GM12872 (cell line): Measurements from ENCODE around the gene ST3GAL2.

ENCODE experiments used
- TF ChIP-seq, protein P1 (sequence below): IDR thresholded peaks from 3 replicates; pipeline ENCODE4 v1.5.1; 2011; ENCODE audit warnings: low read depth, mild to moderate bottlenecking, low read length, moderate library complexity; ENCODE audit not compliant: insufficient read depth

ST3GAL2 gene

DNA sequence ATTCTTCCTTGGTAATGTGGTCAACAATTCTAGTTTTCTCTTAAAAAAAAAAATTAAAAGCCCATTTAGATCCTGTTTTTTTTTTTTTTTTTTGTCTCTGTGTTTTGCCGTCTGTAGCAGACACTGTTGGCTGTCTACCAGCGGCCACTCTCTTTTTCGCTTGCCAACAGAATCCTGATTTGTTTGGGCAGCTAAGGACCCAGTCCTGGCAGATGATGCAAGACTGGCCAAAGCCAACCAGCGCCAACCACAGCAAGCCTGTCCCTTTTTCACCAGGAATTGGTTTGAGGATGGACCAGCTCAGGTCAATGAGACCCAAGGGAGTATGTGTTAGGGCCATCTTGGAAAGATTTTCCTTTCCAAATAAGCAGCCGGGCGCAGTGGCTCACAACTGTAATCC, 28.2 kb downstream of the ST3GAL2 start:
- TF ChIP-seq, protein P1, sequence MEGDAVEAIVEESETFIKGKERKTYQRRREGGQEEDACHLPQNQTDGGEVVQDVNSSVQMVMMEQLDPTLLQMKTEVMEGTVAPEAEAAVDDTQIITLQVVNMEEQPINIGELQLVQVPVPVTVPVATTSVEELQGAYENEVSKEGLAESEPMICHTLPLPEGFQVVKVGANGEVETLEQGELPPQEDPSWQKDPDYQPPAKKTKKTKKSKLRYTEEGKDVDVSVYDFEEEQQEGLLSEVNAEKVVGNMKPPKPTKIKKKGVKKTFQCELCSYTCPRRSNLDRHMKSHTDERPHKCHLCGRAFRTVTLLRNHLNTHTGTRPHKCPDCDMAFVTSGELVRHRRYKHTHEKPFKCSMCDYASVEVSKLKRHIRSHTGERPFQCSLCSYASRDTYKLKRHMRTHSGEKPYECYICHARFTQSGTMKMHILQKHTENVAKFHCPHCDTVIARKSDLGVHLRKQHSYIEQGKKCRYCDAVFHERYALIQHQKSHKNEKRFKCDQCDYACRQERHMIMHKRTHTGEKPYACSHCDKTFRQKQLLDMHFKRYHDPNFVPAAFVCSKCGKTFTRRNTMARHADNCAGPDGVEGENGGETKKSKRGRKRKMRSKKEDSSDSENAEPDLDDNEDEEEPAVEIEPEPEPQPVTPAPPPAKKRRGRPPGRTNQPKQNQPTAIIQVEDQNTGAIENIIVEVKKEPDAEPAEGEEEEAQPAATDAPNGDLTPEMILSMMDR = no peak

DNA sequence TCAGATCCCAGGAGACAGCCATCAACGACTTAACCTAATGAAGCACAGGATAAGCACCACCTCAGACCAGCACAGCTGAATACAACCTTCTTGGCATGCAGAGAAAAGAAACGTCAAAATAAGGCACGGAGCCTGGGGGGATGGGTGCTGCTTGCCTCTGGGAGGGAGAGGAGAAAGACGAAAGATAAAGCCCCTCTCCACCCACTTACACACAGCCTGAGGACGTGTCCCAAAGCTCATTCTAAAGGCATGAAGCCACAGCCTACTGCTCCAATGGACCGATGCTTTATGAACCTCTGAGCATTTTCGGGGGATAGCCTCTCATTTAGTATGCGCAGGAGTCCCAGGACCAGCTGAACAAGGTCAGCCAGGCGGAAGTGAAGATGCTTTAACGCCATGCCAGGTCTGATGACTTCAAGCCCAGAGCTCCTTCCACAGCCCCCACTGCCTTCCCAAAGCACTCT, 31.1 kb downstream of the ST3GAL2 start:
- TF ChIP-seq, protein P1 = no peak

DNA sequence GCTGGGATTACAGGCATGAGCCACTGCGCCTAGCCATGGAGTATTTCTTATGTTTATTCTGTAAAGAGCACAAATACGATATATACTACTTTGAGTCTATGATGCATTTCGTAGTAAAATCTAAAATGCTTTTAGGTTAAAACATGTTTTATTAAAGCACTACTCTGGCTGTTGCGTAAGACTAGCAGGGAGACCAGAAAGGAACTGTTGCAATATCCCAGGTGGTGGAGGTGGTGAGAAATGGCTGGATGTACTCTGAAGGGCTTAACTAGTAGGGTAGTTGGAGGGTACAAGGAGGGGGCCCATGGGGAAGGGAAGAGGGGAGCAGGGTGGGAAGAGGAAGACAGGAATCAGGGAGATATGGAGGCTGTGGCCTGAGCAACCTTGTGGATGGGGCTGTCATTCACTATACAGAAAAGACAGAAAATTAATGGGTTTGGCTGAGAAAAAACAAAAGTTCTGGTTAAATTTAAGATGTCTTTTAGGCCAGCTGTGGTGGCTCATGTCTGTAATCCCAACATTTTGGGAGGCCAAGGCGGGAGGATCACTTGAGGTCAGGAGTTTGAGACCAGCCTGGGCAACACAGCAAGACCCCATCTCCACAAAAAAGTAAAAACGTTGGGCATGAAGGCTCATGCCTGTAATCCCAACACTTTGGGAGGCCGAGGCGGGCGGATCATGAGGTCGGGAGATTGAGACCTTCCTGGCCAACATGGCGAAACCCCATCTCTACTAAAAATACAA, 35.8 kb downstream of the ST3GAL2 start:
- TF ChIP-seq, protein P1 = no peak

DNA sequence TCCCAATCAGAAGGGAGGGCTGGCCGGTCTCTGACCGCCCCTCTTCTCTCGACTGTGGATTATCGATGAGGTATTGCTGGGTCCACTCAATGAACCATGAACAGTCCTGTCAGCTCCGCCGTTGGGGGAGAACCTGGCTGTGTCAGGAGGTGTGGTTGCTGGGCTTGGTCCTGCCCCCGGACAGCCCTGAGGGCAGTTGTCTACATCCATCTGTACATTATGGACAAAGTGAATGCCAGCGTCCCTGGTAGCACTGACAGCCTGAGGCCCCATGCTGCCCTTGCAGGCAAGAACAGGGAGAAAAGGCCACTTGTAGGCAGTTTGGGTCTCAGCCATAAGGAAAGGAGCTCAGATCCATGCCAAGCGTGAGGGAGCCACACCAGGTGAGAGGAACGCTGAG, 38.9 kb downstream of the ST3GAL2 start:
- TF ChIP-seq, protein P1 = no peak

DNA sequence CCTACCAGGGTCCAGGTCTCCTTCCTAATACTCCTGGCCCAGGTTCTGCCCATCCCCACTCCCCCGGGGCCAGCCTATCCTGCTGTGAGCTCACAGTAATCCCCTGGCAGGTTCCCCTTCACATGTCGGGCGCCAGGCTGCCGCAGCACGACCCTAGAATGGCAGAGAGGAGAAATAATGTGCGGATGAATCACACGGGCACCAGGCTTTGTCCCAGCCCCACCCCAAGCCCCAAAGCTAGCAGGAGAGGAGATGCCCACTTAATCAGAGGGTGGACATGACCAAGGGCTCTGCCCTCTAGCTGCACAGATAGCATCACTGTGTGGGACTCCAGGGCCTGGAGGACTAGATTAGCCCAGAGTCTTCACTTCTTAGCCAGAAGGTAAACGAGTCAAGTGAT, 39.5 kb downstream of the ST3GAL2 start:
- TF ChIP-seq, protein P1 = no peak

DNA sequence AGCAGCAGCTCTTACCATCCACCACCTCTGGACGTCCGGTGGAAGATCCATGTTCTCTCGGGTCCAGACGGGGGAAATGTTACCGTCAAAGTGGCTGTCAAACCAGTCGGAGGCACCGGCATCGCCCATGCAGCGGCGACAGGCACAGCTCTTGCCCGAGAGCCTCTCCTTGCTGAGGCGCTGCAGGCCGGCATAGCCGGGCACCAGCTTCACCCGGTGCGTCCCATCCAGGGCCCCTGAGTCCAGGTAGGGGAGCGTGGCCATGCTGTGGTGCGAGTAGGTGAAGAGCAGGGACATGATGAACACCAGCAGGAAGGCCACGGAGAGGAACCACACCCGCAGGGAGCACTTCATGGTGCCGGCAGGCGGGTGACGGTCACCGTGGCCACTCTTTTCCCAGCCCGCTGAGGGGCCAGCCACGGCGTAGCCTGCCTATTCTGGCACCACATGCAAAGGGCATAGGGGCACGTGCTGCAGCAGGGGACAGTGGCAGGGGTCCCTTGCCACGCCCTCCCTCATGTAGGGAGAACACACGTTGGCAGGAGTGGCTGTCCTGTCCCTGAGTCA, 40.6 kb downstream of the ST3GAL2 start:
- TF ChIP-seq, protein P1 = no peak

DNA sequence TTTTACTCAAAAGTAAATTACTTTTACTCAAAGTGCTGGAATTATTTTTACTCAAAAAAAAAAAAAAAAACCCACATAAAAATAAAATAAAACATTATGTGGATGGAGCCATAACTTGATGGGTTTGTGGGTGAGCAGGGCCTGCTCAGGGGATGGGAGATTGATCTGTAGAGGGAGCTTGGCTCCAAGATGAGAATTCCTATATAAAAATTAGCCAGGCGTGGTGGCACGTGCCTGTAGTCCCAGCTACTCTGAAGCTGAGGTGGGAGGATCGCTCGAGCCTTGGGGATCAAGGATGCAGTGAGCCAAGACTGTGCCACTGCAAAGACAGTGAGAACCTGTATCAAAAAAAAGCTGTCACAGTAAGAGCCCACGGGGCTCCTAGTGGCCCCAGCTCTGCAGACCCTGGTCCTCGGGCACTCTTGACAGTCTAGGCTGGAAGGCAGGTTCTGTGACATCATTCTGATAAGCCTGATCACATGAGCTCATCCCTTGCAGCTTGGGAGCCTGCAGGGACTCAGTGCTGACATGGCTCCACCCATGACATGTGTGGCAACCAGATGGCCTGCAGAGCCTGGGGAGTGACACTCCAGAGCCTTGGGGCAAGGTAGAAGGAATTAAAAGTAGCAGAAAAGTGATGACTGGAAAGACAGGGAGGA, 42.5 kb downstream of the ST3GAL2 start:
- TF ChIP-seq, protein P1 = no peak
